Vagina (tissue), 2 donors: ENCODE measurements around the gene PTPRN2. TPM values are rescaled to one million over a fixed set of nuclear protein-coding genes. Genes with fewer than 3 reads are reported as not detected.

Experiments
- DNase-seq, 2 donors: peaks; one replicate each; pipeline ENCODE4 v3.0.0-alpha.2; 2017; ENCODE audit errors: extremely low spot score in 2 of 2
- H3K27ac ChIP-seq: fragments of 200-600 bp; sonication (generic); one replicate; pipeline ENCODE4 v1.5.1; 2019
- H3K27me3 ChIP-seq: fragments of 200-600 bp; sonication (generic); one replicate; pipeline ENCODE4 v1.5.1; 2019
- H3K36me3 ChIP-seq, 2 donors: fragments of 200-600 bp; sonication (generic); one replicate each; pipeline ENCODE4 v1.5.1; 2017 to 2019
- H3K4me1 ChIP-seq: fragments of 200-600 bp; sonication (generic); one replicate; pipeline ENCODE4 v1.5.1; 2019
- H3K4me3 ChIP-seq, 2 donors: fragments of 200-600 bp; sonication (generic); 1 replicate in 1 of 2; 2 replicates in 1 of 2; pipeline ENCODE4 v1.5.1; 2016 to 2019
- H3K9me3 ChIP-seq: fragments of 200-600 bp; sonication (generic); one replicate; pipeline ENCODE4 v1.5.1; 2019
- POLR2A ChIP-seq, 2 donors: fragments of 450-650 bp; IDR thresholded peaks; one replicate each; pipeline ENCODE4 v1.6.1; 2017; ENCODE audit warnings: antibody characterized with exemption in 2 of 2, mild to moderate bottlenecking in 2 of 2, moderate library complexity in 2 of 2
- POLR2AphosphoS5 ChIP-seq, 2 donors: sonication (generic); formaldehyde crosslinking; IDR thresholded peaks; one replicate each; pipeline ENCODE4 v1.9.0; 2017; ENCODE audit warnings: antibody characterized with exemption in 2 of 2, mild to moderate bottlenecking in 2 of 2, low read depth in 1 of 2; ENCODE audit not compliant: insufficient read depth in 1 of 2
- intact Hi-C: fragments of 100-400 bp; cut with DNase I; formaldehyde crosslinking; loops from one replicate; pipeline ENCODE4 v1.15.1; 2023
- total RNA-seq: library from RNA; depleted of rRNA; stranded (reverse); fragments of >200 nt; gene quantifications from one replicate; pipeline ENCODE4 v1.2.3, GENCODE V29; 2016
- TF ChIP-seq, protein P1 (sequence below), 3 experiments: fragments of 450-650 bp in 2 of 3; fragments of 200-600 bp in 1 of 3; sonication (generic) in 1 of 3; IDR thresholded peaks; one replicate each; pipeline ENCODE4 v1.5.1; 2017 to 2019; ENCODE audit warnings: antibody characterized with exemption in 3 of 3, mild to moderate bottlenecking in 2 of 3, moderate library complexity in 2 of 3

PTPRN2 gene
- total RNA-seq, 1 donor from 2014 or later, result 7.4 TPM

- no peaks in the 10 kb centered on the region for H3K36me3 ChIP-seq
- DNase-seq, result no peak
- no peak overlapping the region for H3K4me3 ChIP-seq
- H3K27ac ChIP-seq, result no peak overlapping the region
- H3K4me1 ChIP-seq, result no peaks in the 10 kb centered on the region
- H3K9me3 ChIP-seq, result no peaks in the 10 kb centered on the region
- H3K27me3 ChIP-seq, result no peaks in the 10 kb centered on the region
- intact Hi-C loops, result no loop called here
- TF ChIP-seq POLR2A (IDR thresholded peaks at IDR 0.05) (no peak), POLR2AphosphoS5 (IDR thresholded peaks at IDR 0.05; ENCODE audit: insufficient read depth in 1 of 2, low read depth in 1 of 2) (no peak)
- TF ChIP-seq, protein P1, sequence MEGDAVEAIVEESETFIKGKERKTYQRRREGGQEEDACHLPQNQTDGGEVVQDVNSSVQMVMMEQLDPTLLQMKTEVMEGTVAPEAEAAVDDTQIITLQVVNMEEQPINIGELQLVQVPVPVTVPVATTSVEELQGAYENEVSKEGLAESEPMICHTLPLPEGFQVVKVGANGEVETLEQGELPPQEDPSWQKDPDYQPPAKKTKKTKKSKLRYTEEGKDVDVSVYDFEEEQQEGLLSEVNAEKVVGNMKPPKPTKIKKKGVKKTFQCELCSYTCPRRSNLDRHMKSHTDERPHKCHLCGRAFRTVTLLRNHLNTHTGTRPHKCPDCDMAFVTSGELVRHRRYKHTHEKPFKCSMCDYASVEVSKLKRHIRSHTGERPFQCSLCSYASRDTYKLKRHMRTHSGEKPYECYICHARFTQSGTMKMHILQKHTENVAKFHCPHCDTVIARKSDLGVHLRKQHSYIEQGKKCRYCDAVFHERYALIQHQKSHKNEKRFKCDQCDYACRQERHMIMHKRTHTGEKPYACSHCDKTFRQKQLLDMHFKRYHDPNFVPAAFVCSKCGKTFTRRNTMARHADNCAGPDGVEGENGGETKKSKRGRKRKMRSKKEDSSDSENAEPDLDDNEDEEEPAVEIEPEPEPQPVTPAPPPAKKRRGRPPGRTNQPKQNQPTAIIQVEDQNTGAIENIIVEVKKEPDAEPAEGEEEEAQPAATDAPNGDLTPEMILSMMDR (IDR thresholded peaks at IDR 0.05), result no peak
Measured at GRCh38 chr7:157652954-157653826, 934.4 kb downstream of the PTPRN2 start.

- H3K27ac ChIP-seq, result no peak overlapping the region
- no peaks in the 10 kb centered on the region for H3K36me3 ChIP-seq
- no peak overlapping the region for H3K4me3 ChIP-seq
- DNase-seq, result no peak
- intact Hi-C loops, result no loop called here
- TF ChIP-seq, protein P1 (IDR thresholded peaks at IDR 0.05), result no peak
- no peak for TF ChIP-seq POLR2AphosphoS5 (IDR thresholded peaks at IDR 0.05; ENCODE audit: insufficient read depth in 1 of 2, low read depth in 1 of 2)
- TF ChIP-seq POLR2A (IDR thresholded peaks at IDR 0.05), result no peak
- no peaks in the 10 kb centered on the region for H3K9me3 ChIP-seq
- no peaks in the 10 kb centered on the region for H3K27me3 ChIP-seq
- no peaks in the 10 kb centered on the region for H3K4me1 ChIP-seq
Measured at GRCh38 chr7:157652161-157652953, 935.3 kb downstream of the PTPRN2 start.

DNA sequence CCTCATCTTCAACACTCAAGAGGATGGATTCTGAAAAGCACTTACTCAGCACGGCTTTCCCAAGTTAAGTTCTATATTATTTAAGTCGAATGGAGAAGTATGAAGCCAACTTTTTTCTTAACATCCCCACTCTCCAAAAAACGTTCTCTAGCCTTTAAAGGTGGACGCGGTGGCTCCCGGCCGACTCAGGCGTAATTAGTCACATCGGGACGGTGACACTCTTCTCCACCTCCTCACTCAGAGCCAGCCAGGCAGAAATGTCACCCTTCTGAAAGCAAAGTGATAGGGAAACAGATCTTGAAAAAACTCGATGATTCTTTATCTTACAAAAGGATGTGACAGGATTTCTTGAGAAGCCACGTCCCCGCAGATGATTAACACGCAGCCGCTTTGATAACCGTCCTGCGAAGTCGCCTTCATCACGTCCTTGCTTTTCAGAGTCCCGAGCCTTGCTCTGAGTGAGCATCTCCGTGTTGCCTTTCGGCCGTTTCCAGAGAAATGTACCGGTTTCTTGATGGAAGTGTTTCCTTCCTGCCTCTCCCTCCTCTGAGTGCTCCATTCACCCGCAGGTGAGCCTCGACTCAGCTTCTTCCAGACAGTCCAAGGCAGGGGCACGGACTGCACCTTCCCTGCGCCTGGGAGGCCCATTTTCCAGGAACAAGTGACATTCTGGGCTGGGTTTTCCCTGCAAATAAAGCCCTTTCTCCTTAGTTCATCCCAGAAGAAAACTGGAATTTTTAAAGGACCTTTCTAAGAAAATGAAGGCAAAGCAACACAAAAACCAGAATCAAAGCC lies 936.1 kb downstream of the PTPRN2 start:
- Histone ChIP-seq H3K9me3 (no peaks in the 10 kb centered on the region), H3K36me3 (no peaks in the 10 kb centered on the region), H3K4me3 (no peak overlapping the region), H3K4me1 (no peaks in the 10 kb centered on the region), H3K27me3 (no peaks in the 10 kb centered on the region), H3K27ac (no peak overlapping the region)
- TF ChIP-seq, protein P1 (IDR thresholded peaks at IDR 0.05), result no peak
- TF ChIP-seq POLR2A (IDR thresholded peaks at IDR 0.05), result no peak
- intact Hi-C loops, result no loop called here
- DNase-seq, result no peak

DNA sequence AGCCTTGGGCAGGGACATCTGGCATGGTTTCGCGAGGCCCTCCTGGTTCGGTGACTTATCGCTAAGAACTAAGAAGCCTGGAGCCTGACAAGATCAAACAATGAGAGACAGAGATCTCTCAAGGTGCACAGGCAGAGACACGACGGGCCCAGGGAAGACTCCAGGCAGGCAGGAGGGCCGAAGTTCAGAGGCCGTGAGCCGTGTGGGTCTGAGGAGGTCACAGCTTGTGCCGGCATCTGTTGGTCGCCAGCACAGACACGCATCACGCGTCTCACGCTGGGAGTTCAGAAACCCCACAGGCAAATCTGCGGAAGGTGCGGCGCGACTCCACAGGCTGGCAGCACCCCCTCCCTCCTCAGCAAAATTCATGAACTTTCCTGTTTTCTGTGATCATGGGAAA lies 936.8 kb downstream of the PTPRN2 start:
- Histone ChIP-seq H3K27me3 (no peaks in the 10 kb centered on the region), H3K4me3 (no peak overlapping the region), H3K27ac (no peak overlapping the region), H3K9me3 (no peaks in the 10 kb centered on the region), H3K36me3 (no peaks in the 10 kb centered on the region), H3K4me1 (no peaks in the 10 kb centered on the region)
- TF ChIP-seq POLR2AphosphoS5 (IDR thresholded peaks at IDR 0.05; ENCODE audit: insufficient read depth in 1 of 2, low read depth in 1 of 2), result no peak
- TF ChIP-seq, protein P1 (IDR thresholded peaks at IDR 0.05), result no peak
- no peak for TF ChIP-seq POLR2A (IDR thresholded peaks at IDR 0.05)
- DNase-seq, result no peak
- intact Hi-C loops, result no loop called here
